Osteocyte (in vitro differentiated cells): ENCODE measurements around the gene MYRIP. TPM values are rescaled to one million over a fixed set of nuclear protein-coding genes. Genes with fewer than 3 reads are reported as not detected.

ENCODE experiments used
- DNase-seq: peaks from one replicate; pipeline ENCODE4 v3.0.0; 2021; ENCODE audit warnings: mixed read lengths; ENCODE audit not compliant: unreplicated experiment; ENCODE audit errors: extremely low spot score
- H3K27ac Mint-ChIP-seq: one replicate; pipeline ENCODE4 v1.8.0; 2021; ENCODE audit warnings: mild to moderate bottlenecking, mixed read lengths; ENCODE audit not compliant: unreplicated experiment
- H3K27me3 Mint-ChIP-seq: one replicate; pipeline ENCODE4 v1.8.0; 2021; ENCODE audit warnings: mixed read lengths; ENCODE audit not compliant: unreplicated experiment
- H3K36me3 Mint-ChIP-seq: one replicate; pipeline ENCODE4 v1.8.0; 2021; ENCODE audit warnings: mixed read lengths; ENCODE audit not compliant: unreplicated experiment
- H3K4me1 Mint-ChIP-seq: one replicate; pipeline ENCODE4 v1.8.0; 2021; ENCODE audit warnings: mixed read lengths; ENCODE audit not compliant: unreplicated experiment
- H3K4me3 Mint-ChIP-seq: one replicate; pipeline ENCODE4 v1.8.0; 2021; ENCODE audit warnings: mild to moderate bottlenecking, moderate library complexity, mixed read lengths; ENCODE audit not compliant: unreplicated experiment
- H3K9me3 Mint-ChIP-seq: one replicate; pipeline ENCODE4 v1.8.0; 2021; ENCODE audit warnings: mixed read lengths; ENCODE audit not compliant: unreplicated experiment
- CTCF ChIP-seq: fragments of 200-600 bp; sonication (generic); IDR thresholded peaks from 2 replicates; pipeline ENCODE4 v1.5.0; 2021; ENCODE audit warnings: antibody characterized with exemption, mild to moderate bottlenecking, moderate library complexity
- total RNA-seq: library from RNA; stranded (reverse); gene quantifications from 2 replicates; pipeline ENCODE4 v1.2.1, GENCODE V29; 2021

Gene MYRIP
- total RNA-seq, 1 donor from 2014 or later: 0.62 TPM

- Mint-ChIP-seq H3K27ac (no peak overlapping the region), H3K4me1 (peaks cover 13% of the 10 kb centered on the region), H3K9me3 (peaks cover under 1% of the 10 kb centered on the region), H3K27me3 (no peaks in the 10 kb centered on the region), H3K36me3 (no peaks in the 10 kb centered on the region), H3K4me3 (no peak overlapping the region)
- no peak for TF ChIP-seq CTCF
- DNase-seq: no peak
Measured at GRCh38 chr3:40088527-40089170, 279.2 kb downstream of the MYRIP start.

GRCh38 chr3:40096661-40097111 lies 287.3 kb downstream of the MYRIP start:
- H3K9me3 Mint-ChIP-seq: peaks cover 8% of the 10 kb centered on the region
- H3K27me3 Mint-ChIP-seq: no peaks in the 10 kb centered on the region
- peaks cover 29% of the 10 kb centered on the region for H3K4me1 Mint-ChIP-seq
- no peak overlapping the region for H3K27ac Mint-ChIP-seq
- DNase-seq: no peak
- no peak for TF ChIP-seq CTCF
- no peaks in the 10 kb centered on the region for H3K36me3 Mint-ChIP-seq
- H3K4me3 Mint-ChIP-seq: no peak overlapping the region

GRCh38 chr3:40097131-40098117 lies 288.0 kb downstream of the MYRIP start:
- no peak overlapping the region for H3K27ac Mint-ChIP-seq
- TF ChIP-seq CTCF: no peak

GRCh38 chr3:40098261-40098759 lies 288.9 kb downstream of the MYRIP start:
- Mint-ChIP-seq H3K9me3 (peaks cover 8% of the 10 kb centered on the region), H3K4me1 (peaks cover 29% of the 10 kb centered on the region), H3K27ac (no peak overlapping the region), H3K36me3 (no peaks in the 10 kb centered on the region), H3K27me3 (no peaks in the 10 kb centered on the region), H3K4me3 (no peak overlapping the region)
- no peak for DNase-seq
- TF ChIP-seq CTCF: no peak

More at GRCh38 chr3:40097131-40098117, 288.0 kb downstream of the MYRIP start:
- Mint-ChIP-seq H3K9me3 (peaks cover 8% of the 10 kb centered on the region), H3K36me3 (no peaks in the 10 kb centered on the region), H3K4me1 (peaks cover 29% of the 10 kb centered on the region), H3K4me3 (no peak overlapping the region), H3K27me3 (no peaks in the 10 kb centered on the region)
- no peak for DNase-seq

- Mint-ChIP-seq H3K9me3 (peaks cover 8% of the 10 kb centered on the region), H3K27me3 (no peaks in the 10 kb centered on the region), H3K4me1 (peaks cover 32% of the 10 kb centered on the region), H3K36me3 (no peaks in the 10 kb centered on the region), H3K27ac (no peak overlapping the region), H3K4me3 (no peak overlapping the region)
- no peak for DNase-seq
- no peak for TF ChIP-seq CTCF
Measured at GRCh38 chr3:40099871-40100270, 290.5 kb downstream of the MYRIP start.
